DMS53 (cell line): ENCODE results near the gene TBC1D8.
"Not testable (repeated sequence)": the region's sequence is repeated elsewhere in the genome, so short reads cannot be mapped to it uniquely, and the experiment has no call there.

ENCODE experiments used
- DNase-seq: peaks from one replicate; lab custom pipeline; 2025; lab: John Stamatoyannopoulos, UW

The TBC1D8 gene

GRCh38 chr2:101064505-101064867, 86.7 kb downstream of the TBC1D8 start:
- no peak for DNase-seq

DNA sequence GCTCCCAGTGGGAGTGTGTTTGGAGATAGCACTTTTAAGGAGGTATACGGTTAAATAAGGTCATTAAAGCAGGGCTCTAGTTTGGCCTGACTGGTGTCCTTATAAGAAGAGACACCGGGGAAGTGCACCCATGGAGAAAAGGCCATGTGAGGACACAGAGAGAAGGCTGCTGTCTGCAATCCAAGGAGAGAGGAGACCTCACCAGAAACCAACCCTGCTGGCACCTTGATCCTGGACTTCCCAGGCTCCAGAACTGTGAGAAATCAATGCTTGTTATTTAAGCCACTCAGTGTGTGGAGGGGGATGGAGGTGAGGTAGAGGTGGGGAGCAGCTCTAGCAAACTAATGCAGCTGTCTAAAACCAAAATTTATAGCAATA, 87.1 kb downstream of the TBC1D8 start:
- DNase-seq, result peak; percentile 29

- DNase-seq, result no peak
These were observed 87.6 kb downstream of the TBC1D8 start for GRCh38 chr2:101063352-101064124.

GRCh38 chr2:101058386-101058785, 92.8 kb downstream of the TBC1D8 start:
- no peak for DNase-seq

- no peak for DNase-seq
These were observed 93.9 kb downstream of the TBC1D8 start for GRCh38 chr2:101057051-101057933.

GRCh38 chr2:101053117-101053516, 98.1 kb downstream of the TBC1D8 start:
- DNase-seq, result no peak

DNA sequence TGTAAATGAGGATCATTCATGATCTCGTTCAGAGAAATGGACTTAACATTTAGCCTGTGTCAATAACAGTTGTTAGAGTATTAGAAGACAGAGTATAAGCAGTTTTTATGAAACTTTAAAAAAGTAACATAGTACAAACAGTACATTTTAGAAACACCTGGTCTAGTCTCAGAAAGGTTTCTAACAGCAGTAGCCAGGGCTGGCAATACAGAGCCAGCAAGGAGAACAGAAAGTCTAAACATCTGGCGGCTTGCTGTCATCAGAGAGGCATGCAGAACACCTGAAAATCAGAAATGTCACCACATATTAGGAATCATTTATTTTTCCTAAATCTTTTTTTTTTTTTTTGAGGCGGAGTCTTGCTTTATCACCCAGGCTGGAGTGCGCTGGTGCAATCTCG, 99.0 kb downstream of the TBC1D8 start:
- no peak for DNase-seq

GRCh38 chr2:101050886-101051285, 100.3 kb downstream of the TBC1D8 start:
- not testable (repeated sequence) for DNase-seq

DNA sequence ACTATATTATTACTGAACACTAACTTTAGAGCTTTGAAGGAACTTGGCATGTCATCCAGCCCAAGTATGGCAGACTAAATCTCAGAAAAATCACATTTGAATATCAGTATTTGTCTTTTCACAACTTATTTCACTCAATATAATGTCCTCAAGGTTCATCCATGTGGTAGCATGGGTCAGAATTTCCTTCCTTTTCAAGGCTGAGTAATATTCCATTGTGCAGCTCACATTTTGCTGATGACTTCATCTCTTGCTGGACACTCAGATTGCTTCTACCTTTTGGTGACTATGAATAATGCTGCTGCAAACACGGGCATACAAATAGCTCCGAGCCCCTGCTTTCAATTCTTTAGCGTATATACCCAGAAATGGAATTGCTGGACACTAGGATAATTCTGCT, 102.4 kb downstream of the TBC1D8 start:
- DNase-seq, result no peak

DNA sequence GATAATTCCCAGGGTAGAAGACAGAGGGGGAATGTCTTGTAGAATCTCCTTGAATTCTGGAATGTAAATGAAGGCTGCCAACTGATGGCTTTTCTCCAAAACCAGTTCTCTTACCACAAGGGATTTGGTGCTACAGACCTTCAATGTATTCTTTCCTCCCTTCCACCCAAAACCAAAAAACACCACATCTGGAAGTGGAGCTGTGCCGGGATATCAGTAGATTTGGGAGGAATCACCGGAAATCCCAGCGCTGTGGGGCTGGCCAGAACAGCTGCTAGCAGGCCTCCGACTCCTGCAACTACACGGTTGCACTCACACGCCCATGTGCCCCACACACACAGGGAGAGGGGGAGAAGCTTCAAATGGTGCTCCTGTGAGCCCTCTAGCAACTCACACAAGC, 103.4 kb downstream of the TBC1D8 start:
- DNase-seq, result no peak

DNA sequence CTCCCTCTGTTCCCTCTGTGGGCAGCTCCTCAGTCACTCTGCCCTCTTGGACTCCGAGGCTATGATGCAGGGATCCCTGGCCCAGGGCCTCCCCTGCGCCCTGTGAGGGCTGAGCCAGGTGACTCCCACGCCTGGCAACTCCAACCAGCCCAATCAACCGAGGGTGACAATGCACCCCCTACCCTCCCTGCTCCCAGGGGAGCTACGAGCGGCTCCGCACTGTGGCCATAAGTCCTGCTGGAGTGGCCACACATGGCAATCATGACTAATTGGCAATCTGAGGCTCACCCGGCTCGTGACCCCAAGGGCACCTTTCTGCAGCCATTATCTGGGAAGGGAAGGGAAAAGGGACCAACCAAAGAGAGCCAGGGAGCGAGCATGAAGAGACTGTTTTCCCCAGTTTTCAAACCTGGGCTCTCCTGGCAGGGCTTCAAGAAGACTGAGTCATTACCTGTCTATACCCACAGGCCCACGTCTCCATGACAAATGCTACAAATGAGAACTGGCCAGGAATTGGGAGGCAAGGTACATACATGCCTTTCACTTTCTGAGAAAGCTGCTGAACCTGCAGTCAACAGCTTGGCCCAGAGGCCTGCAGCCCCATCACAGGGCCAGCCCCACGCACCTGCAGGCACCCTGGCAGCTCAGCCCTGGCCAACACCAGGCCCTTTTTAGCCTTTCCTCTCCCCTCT, 104.0 kb downstream of the TBC1D8 start:
- DNase-seq, result peak; percentile 35

- no peak for DNase-seq
These were observed 105.9 kb downstream of the TBC1D8 start for GRCh38 chr2:101045330-101045729.

GRCh38 chr2:101041413-101041812, 109.8 kb downstream of the TBC1D8 start:
- no peak for DNase-seq

- no peak for DNase-seq
These were observed 110.4 kb downstream of the TBC1D8 start for GRCh38 chr2:101040761-101041160.

- DNase-seq, result no peak
These were observed 111.1 kb downstream of the TBC1D8 start for GRCh38 chr2:101040072-101040471.

- DNase-seq, result peak; percentile 75
These were observed 112.5 kb downstream of the TBC1D8 start for GRCh38 chr2:101038455-101039255.

DNA sequence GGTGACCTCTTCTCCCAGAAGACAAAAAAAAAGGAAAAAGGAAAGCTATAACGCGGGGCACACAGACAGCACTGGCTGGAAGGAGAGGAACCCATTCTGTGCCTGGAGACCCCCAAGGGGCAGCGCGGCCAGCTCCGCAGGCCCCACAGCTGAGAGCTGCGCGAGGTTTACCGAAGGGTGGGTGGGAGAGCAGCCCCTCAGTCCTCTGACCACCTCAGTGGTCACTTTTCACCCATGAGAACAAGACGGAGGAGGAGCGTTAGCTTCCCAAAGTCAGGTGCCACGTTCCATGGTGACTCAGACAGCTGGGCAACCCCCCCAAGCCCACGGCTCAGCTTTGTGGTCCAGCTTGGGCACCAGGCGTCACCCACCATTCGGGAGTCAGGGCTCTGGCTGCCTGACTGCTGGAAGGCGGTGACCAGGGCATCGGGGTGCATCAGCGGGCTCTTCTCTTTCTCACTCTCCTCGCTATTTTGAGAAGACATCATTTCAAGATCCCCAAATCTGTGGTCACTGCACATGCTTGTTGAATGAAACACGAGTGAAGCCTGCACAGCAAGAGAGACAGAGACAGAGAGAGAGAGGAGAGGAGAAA, 113.9 kb downstream of the TBC1D8 start:
- DNase-seq, result no peak

GRCh38 chr2:101036562-101036961, 114.6 kb downstream of the TBC1D8 start:
- peak; percentile 62 for DNase-seq

DNA sequence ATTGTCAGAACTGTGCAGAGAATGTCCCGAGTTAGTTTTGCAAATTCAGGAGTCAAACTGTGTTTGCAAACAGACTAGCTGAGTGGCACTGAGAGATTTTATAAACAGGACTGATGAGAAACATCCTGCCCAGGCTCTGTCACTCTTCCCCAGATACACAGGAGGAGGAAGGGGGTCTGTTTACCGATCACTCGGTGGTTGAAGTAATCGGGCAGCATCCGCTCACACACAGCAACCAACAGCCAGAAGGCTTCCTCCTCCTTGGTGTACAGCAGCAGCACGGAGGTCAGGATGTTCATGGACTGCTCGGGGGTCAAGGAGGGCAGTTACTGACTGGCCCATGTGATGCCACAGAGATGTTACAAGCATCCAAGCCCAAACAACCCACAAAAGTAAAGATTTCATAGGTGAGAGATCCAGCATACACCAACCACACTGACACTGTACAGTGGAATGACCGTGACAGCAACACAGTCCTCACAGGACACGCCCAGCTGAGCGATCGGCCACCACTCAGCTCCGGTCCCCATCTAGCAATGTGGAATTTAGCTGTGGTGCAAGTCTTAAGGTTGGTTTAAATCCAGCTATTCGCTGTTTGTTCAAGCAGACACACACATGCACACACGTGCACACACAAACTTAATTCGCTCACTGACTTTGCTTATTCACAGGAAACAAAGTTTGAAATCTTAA, 119.0 kb downstream of the TBC1D8 start:
- DNase-seq, result no peak

GRCh38 chr2:101030866-101031554, 120.2 kb downstream of the TBC1D8 start:
- no peak for DNase-seq
